Measurements from ENCODE around the gene SELENOK.

Gene SELENOK

GRCh38 chr3:53919741-53920140, 28.1 kb upstream of the SELENOK start:
- no peak overlapping the region for H3K4me3 ChIP-seq (ENCODE audit: severe bottlenecking)
- H3K4me1 ChIP-seq (ENCODE audit: insufficient read depth, poor library complexity, severe bottlenecking), result no peaks in the 10 kb centered on the region
- no peaks in the 10 kb centered on the region for H3K36me3 ChIP-seq (ENCODE audit: low read depth)
- no peaks in the 10 kb centered on the region for H3K9me3 ChIP-seq (ENCODE audit: severe bottlenecking)
- TF ChIP-seq, protein P1, sequence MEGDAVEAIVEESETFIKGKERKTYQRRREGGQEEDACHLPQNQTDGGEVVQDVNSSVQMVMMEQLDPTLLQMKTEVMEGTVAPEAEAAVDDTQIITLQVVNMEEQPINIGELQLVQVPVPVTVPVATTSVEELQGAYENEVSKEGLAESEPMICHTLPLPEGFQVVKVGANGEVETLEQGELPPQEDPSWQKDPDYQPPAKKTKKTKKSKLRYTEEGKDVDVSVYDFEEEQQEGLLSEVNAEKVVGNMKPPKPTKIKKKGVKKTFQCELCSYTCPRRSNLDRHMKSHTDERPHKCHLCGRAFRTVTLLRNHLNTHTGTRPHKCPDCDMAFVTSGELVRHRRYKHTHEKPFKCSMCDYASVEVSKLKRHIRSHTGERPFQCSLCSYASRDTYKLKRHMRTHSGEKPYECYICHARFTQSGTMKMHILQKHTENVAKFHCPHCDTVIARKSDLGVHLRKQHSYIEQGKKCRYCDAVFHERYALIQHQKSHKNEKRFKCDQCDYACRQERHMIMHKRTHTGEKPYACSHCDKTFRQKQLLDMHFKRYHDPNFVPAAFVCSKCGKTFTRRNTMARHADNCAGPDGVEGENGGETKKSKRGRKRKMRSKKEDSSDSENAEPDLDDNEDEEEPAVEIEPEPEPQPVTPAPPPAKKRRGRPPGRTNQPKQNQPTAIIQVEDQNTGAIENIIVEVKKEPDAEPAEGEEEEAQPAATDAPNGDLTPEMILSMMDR (IDR thresholded peaks at IDR 0.05; ENCODE audit: poor library complexity, severe bottlenecking), result no peak
- no peak overlapping the region for H3K27ac ChIP-seq (ENCODE audit: poor library complexity, severe bottlenecking)
- no peak for ATAC-seq (ENCODE audit: low read depth)
- DNase-seq (ENCODE audit: low spot score), result no peak
- peaks cover 16% of the 10 kb centered on the region for H3K27me3 ChIP-seq (ENCODE audit: insufficient read depth, poor library complexity, severe bottlenecking)

- DNase-seq (ENCODE audit: low spot score) (no peak), ATAC-seq (ENCODE audit: low read depth) (no peak)
- H3K27ac ChIP-seq (ENCODE audit: poor library complexity, severe bottlenecking), result no peak overlapping the region
- no peaks in the 10 kb centered on the region for H3K9me3 ChIP-seq (ENCODE audit: severe bottlenecking)
- H3K27me3 ChIP-seq (ENCODE audit: insufficient read depth, poor library complexity, severe bottlenecking), result peaks cover 32% of the 10 kb centered on the region
- H3K4me1 ChIP-seq (ENCODE audit: insufficient read depth, poor library complexity, severe bottlenecking), result no peaks in the 10 kb centered on the region
- H3K36me3 ChIP-seq (ENCODE audit: low read depth), result no peaks in the 10 kb centered on the region
- TF ChIP-seq, protein P1 (IDR thresholded peaks at IDR 0.05; ENCODE audit: poor library complexity, severe bottlenecking), result no peak
- H3K4me3 ChIP-seq (ENCODE audit: severe bottlenecking), result no peak overlapping the region
These were observed 21.7 kb upstream of the SELENOK start for GRCh38 chr3:53913401-53913800.

DNA sequence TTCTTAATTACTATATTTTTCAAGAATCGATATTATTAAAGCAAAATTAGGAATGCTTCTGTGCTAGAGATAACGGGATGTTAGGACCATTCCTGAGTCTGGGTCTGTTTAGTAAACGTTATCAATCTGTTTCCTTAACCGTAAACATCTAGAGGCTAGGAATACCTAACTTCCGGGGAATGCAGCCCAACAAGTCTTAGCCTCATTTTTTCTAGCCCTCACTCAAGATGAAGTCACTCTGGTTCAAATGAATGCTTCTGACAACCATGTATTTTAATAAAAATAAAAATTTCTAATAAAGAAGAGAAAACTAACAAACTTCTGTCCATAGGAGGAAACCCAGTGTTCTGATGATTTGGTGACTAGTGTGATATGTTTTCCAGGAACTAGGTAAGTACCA, 11.1 kb upstream of the SELENOK start:
- no peaks in the 10 kb centered on the region for H3K27me3 ChIP-seq (ENCODE audit: insufficient read depth, poor library complexity, severe bottlenecking)
- TF ChIP-seq, protein P1 (IDR thresholded peaks at IDR 0.05; ENCODE audit: poor library complexity, severe bottlenecking), result no peak
- H3K36me3 ChIP-seq (ENCODE audit: low read depth), result no peaks in the 10 kb centered on the region
- no peak for DNase-seq (ENCODE audit: low spot score)
- no peak overlapping the region for H3K27ac ChIP-seq (ENCODE audit: poor library complexity, severe bottlenecking)
- ATAC-seq (ENCODE audit: low read depth), result no peak
- no peaks in the 10 kb centered on the region for H3K4me1 ChIP-seq (ENCODE audit: insufficient read depth, poor library complexity, severe bottlenecking)
- H3K4me3 ChIP-seq (ENCODE audit: severe bottlenecking), result no peak overlapping the region
- H3K9me3 ChIP-seq (ENCODE audit: severe bottlenecking), result no peaks in the 10 kb centered on the region

GRCh38 chr3:53902067-53902466, 10.4 kb upstream of the SELENOK start:
- DNase-seq (ENCODE audit: low spot score) (no peak), ATAC-seq (ENCODE audit: low read depth) (no peak)
- no peaks in the 10 kb centered on the region for H3K9me3 ChIP-seq (ENCODE audit: severe bottlenecking)
- no peak overlapping the region for H3K4me3 ChIP-seq (ENCODE audit: severe bottlenecking)
- no peaks in the 10 kb centered on the region for H3K36me3 ChIP-seq (ENCODE audit: low read depth)
- H3K4me1 ChIP-seq (ENCODE audit: insufficient read depth, poor library complexity, severe bottlenecking), result no peaks in the 10 kb centered on the region
- TF ChIP-seq, protein P1 (IDR thresholded peaks at IDR 0.05; ENCODE audit: poor library complexity, severe bottlenecking), result no peak
- H3K27ac ChIP-seq (ENCODE audit: poor library complexity, severe bottlenecking), result no peak overlapping the region
- no peaks in the 10 kb centered on the region for H3K27me3 ChIP-seq (ENCODE audit: insufficient read depth, poor library complexity, severe bottlenecking)

GRCh38 chr3:53900666-53901331, 9.1 kb upstream of the SELENOK start:
- no peaks in the 10 kb centered on the region for H3K36me3 ChIP-seq (ENCODE audit: low read depth)
- H3K27ac ChIP-seq (ENCODE audit: poor library complexity, severe bottlenecking), result no peak overlapping the region
- DNase-seq (ENCODE audit: low spot score) (no peak), ATAC-seq (ENCODE audit: low read depth) (no peak)
- no peaks in the 10 kb centered on the region for H3K9me3 ChIP-seq (ENCODE audit: severe bottlenecking)
- TF ChIP-seq, protein P1 (IDR thresholded peaks at IDR 0.05; ENCODE audit: poor library complexity, severe bottlenecking), result no peak
- H3K4me3 ChIP-seq (ENCODE audit: severe bottlenecking), result no peak overlapping the region
- no peaks in the 10 kb centered on the region for H3K27me3 ChIP-seq (ENCODE audit: insufficient read depth, poor library complexity, severe bottlenecking)
- no peaks in the 10 kb centered on the region for H3K4me1 ChIP-seq (ENCODE audit: insufficient read depth, poor library complexity, severe bottlenecking)

Measured in RWPE2 (cell line).